Calu3 (cell line): ENCODE data around the gene FAM90A1. TPM values are rescaled to one million over a fixed set of nuclear protein-coding genes. Genes with fewer than 3 reads are reported as not detected.
"Not testable (repeated sequence)": the region's sequence is repeated elsewhere in the genome, so short reads cannot be mapped to it uniquely, and the experiment has no call there.

Source experiments
- BruUV-seq: library from RNA; stranded (reverse); fragments of 400-500 nt; replicated peaks from 2 replicates; lab custom pipeline; 2021; lab: Mats Ljungman, UMichigan
- CTCF ChIA-PET: fragments of 300-600 bp; sonication (Branson Sonifier 250); formaldehyde crosslinking; loops from one replicate; lab custom pipeline; 2022; ENCODE audit warnings: antibody characterized with exemption; lab: Charles Lee
- DNase-seq: peaks from one replicate; pipeline ENCODE4 v3.0.0; 2022
- H3K27ac Mint-ChIP-seq: one replicate; pipeline ENCODE4 v1.8.0; 2022; ENCODE audit warnings: mixed read lengths; ENCODE audit not compliant: unreplicated experiment
- H3K27me3 Mint-ChIP-seq: one replicate; pipeline ENCODE4 v1.8.0; 2022; ENCODE audit warnings: mixed read lengths; ENCODE audit not compliant: unreplicated experiment
- H3K36me3 Mint-ChIP-seq: one replicate; pipeline ENCODE4 v1.8.0; 2022; ENCODE audit warnings: mild to moderate bottlenecking, moderate library complexity, mixed read lengths; ENCODE audit not compliant: insufficient read depth, unreplicated experiment
- H3K4me1 Mint-ChIP-seq: one replicate; pipeline ENCODE4 v1.8.0; 2022; ENCODE audit warnings: mild to moderate bottlenecking, low read depth, mixed read lengths; ENCODE audit not compliant: unreplicated experiment
- H3K4me3 Mint-ChIP-seq: one replicate; pipeline ENCODE4 v1.8.0; 2022; ENCODE audit warnings: mild to moderate bottlenecking, low read depth, moderate library complexity, mixed read lengths; ENCODE audit not compliant: unreplicated experiment
- H3K9me3 Mint-ChIP-seq: one replicate; pipeline ENCODE4 v1.8.0; 2022; ENCODE audit warnings: low read depth, mixed read lengths; ENCODE audit not compliant: unreplicated experiment
- intact Hi-C: fragments of 100-400 bp; cut with micrococcal nuclease; formaldehyde crosslinking; loops from one replicate; pipeline ENCODE4 v1.10.0; 2022; ENCODE audit not compliant: unreplicated experiment
- total RNA-seq: library from RNA; stranded (reverse); gene quantifications from 2 replicates; pipeline ENCODE4 v1.2.3, GENCODE V29; 2022
- TF ChIP-seq, protein P1 (sequence below): fragments of 200-600 bp; IDR thresholded peaks from one replicate; pipeline ENCODE4 v1.8.0; 2022; ENCODE audit warnings: antibody characterized with exemption; ENCODE audit not compliant: unreplicated experiment

Gene FAM90A1
- total RNA-seq, 1 experiment from 2014 or later = 0.50 TPM

DNA sequence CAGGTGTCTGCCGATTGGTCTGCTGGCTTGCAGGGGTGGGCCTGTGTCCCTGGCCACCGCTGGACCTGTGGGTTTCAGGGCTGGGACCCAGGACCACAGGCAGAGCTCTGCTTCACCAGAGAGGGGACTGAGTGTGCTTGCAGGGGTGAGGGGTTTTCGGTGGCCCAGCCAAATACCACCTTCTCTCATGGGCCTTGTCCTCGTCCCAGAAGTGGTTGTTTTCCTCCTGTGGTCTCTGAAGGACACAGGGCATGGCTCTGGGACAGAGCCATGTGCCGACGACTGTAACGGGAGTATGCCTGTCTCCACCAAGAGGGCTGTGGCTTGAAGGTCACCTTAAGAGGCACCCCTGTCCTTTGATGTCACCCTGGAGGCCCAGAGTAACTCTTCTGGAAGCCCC is 7.3 kb upstream of the FAM90A1 start:
- BruUV-seq, intact Hi-C loops, H3K27ac Mint-ChIP-seq, CTCF ChIA-PET, H3K27me3 Mint-ChIP-seq, DNase-seq, H3K9me3 Mint-ChIP-seq, H3K36me3 Mint-ChIP-seq, H3K4me1 Mint-ChIP-seq, H3K4me3 Mint-ChIP-seq: not testable (repeated sequence)

DNA sequence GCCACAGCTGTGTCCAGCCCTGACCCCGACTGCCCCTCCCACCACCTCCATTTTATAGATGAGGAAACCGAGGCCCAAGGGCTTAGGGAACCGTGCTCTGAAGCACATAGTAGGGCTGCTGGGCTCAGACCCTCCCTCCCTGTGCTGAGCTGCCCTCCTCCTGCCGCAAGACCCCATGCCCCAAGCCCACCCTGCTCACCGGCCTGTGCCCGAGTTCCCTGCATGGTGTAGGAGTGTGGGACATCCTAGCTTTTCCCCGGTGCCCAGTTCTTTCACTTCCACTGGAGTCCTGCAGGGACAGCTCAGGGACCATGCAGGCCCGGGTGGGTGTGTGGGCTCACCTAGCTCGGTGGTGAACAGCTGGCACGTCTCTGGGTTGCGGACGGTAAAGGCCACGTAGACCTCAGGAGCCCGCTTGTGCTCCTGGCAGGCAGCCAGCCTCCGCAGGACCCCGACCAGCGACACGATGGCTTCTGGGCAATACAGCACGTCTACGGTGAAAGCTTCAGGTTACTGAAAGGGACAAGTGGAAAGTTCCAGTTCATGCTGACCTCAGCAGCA is 6.6 kb upstream of the FAM90A1 start:
- H3K36me3 Mint-ChIP-seq, H3K27me3 Mint-ChIP-seq, DNase-seq, BruUV-seq, H3K4me3 Mint-ChIP-seq, intact Hi-C loops, H3K27ac Mint-ChIP-seq, H3K4me1 Mint-ChIP-seq, H3K9me3 Mint-ChIP-seq: not testable (repeated sequence)
- CTCF ChIA-PET = interaction anchor here (0.6 kb wide), 1 partner anchor 116 kb away, joined by 5 read pairs; no protein-coding TSS in a partner anchor

DNA sequence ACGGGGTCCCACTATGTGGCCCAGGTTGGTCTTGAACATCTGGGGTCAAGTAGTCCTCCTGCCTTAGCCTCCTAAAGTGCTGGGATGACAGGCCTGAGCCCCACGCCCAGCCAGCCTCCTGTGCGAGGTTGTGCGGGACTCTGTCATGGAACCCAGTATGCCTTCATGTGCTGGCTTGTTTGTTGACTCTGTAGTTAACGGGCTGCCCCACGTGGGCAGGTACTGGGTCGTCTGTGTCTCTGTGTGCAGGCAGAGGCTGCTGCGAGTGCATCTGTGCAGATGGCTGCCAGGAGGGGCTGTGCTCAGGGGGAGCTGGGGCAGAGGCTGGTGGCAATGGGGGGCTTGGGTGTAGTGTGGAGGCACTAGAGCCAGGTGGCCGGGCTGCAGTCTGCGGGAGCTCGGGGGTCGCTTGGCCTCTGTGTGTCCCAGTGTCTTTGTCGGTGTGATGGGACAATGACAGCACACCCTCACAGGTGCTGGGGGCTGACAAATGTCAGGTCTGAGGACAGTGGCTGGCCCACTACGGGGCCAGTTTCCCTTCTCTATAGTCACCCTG is 6.0 kb upstream of the FAM90A1 start:
- DNase-seq, H3K4me3 Mint-ChIP-seq, H3K4me1 Mint-ChIP-seq, H3K36me3 Mint-ChIP-seq, BruUV-seq, H3K27me3 Mint-ChIP-seq, H3K9me3 Mint-ChIP-seq, intact Hi-C loops, H3K27ac Mint-ChIP-seq: not testable (repeated sequence)
- CTCF ChIA-PET = interaction anchor here (0.6 kb wide), 1 partner anchor 115 kb away, joined by 5 read pairs; no protein-coding TSS in a partner anchor

DNA sequence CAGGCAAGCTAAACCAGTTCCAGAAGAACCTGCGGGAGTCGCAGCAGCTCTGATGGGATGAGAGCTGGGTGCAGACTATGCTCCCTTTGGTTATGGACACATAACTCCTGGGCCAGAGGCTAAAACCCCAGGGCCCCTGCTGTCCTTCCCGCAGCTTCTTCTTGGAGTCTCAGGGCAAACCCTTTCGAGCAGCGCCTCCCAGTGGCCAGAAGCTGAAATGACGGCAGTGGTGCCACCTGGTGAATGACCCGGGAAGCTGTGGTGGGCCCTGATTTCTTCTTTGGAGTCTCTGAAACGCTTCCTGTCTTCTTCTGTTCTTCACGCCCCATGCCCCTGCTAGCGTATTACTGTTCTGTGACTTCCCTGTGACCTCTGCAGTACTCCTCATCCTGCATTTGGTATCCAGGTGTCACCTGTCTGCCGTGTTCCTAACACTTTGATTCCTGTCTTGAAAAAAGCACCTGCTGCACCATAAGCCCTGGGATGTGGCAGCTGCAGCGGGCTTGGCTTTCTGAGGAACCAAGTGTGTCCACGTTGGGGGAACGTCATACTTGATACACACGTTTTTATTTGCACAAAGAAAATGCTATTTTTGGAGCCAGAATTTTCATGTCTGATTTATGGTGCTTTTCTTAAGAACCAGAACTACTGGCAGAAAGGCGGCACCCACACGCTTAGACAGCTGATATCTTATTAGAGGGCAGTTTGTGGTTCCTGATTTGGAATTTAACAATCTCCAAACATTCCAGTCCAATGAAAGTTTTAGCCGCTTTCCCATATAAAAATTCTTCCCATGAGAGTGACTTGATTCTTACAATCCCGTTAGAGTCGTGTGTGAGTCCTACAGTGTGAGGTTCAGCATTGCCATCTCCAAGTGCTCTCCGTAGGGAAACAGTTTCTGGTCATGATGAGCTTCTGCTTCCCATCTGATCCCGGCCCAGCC is 4.5 kb upstream of the FAM90A1 start:
- CTCF ChIA-PET = interaction anchor here (0.7 to 1.1 kb wide), 4 partner anchors 11 to 154 kb away, joined by 3 to 6 read pairs (median 4); no protein-coding TSS in a partner anchor
- DNase-seq = peak; percentile 82
- TF ChIP-seq, protein P1, sequence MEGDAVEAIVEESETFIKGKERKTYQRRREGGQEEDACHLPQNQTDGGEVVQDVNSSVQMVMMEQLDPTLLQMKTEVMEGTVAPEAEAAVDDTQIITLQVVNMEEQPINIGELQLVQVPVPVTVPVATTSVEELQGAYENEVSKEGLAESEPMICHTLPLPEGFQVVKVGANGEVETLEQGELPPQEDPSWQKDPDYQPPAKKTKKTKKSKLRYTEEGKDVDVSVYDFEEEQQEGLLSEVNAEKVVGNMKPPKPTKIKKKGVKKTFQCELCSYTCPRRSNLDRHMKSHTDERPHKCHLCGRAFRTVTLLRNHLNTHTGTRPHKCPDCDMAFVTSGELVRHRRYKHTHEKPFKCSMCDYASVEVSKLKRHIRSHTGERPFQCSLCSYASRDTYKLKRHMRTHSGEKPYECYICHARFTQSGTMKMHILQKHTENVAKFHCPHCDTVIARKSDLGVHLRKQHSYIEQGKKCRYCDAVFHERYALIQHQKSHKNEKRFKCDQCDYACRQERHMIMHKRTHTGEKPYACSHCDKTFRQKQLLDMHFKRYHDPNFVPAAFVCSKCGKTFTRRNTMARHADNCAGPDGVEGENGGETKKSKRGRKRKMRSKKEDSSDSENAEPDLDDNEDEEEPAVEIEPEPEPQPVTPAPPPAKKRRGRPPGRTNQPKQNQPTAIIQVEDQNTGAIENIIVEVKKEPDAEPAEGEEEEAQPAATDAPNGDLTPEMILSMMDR = peak; percentile 86
- peaks cover 13% of the 10 kb centered on the region for H3K36me3 Mint-ChIP-seq
- H3K27ac Mint-ChIP-seq, H3K27me3 Mint-ChIP-seq, BruUV-seq, H3K9me3 Mint-ChIP-seq, H3K4me3 Mint-ChIP-seq, H3K4me1 Mint-ChIP-seq, intact Hi-C loops: not testable (repeated sequence)

DNA sequence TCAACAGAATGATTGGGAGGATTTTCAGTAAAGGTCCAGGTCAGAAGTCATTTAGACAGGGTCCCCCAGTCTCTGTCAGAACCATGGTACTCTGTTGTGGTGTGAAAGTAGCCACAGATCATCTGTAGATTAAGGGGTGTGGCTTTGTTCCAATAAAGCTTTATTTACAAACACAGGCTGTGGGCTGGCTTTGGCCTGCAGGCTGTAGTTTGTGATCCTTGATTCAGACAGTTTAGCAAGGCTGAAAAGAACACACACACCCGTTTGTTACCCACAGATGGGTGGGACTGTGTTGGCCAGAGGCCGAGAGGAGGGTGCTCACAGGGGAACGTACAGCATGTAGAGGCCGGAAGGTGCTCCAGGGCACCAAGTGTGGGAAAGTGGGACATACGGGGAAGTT is 3.6 kb upstream of the FAM90A1 start:
- BruUV-seq, H3K27me3 Mint-ChIP-seq, H3K27ac Mint-ChIP-seq, H3K4me1 Mint-ChIP-seq, DNase-seq, H3K4me3 Mint-ChIP-seq, H3K9me3 Mint-ChIP-seq, intact Hi-C loops: not testable (repeated sequence)
- CTCF ChIA-PET = interaction anchor here (0.7 to 1.1 kb wide), 4 partner anchors 12 to 153 kb away, joined by 3 to 6 read pairs (median 4); no protein-coding TSS in a partner anchor
- peaks cover 14% of the 10 kb centered on the region for H3K36me3 Mint-ChIP-seq

DNA sequence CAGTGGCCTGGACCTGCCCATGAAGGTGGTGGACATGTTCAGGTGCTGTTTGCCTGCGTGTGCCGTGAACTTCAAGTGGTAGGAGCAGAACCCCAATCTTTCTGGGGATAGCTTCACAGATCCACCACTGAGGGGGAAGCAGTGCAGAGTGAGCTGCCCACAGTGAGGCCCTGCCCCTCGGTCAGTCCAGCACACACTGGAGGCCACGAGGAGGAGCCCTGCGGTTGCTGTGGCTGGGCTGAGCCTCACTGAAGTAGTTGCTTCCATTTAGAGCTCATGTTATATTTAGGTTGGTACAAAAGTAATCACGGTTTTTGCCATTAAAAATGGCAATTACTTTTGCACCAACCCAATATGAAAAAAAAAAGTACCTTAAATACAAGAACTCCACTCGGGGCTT is 2.1 kb upstream of the FAM90A1 start:
- H3K27ac Mint-ChIP-seq, H3K9me3 Mint-ChIP-seq, H3K27me3 Mint-ChIP-seq, intact Hi-C loops, DNase-seq, H3K4me1 Mint-ChIP-seq, H3K4me3 Mint-ChIP-seq, CTCF ChIA-PET: not testable (repeated sequence)
- peaks cover 14% of the 10 kb centered on the region for H3K36me3 Mint-ChIP-seq
- TSS peak; percentile 39 for BruUV-seq

DNA sequence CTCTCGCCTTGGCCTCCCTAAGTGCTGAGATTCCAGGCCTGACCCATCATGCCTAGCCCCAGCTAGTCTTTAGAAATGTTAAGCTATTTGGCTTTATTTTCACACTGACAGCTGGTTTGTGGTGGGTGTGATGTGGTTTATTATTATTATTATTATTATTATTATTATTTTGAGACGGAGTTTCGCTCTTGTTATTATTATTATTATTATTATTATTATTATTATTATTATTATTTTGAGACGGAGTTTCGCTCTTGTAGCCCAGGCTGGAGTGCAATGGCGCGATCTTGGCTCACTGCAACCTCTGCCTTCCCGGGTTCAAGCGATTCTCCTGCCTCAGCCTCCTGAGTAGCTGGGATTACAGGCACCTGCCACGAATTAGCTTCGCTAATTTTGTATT is 1.2 kb upstream of the FAM90A1 start:
- H3K27me3 Mint-ChIP-seq, H3K9me3 Mint-ChIP-seq, H3K27ac Mint-ChIP-seq, BruUV-seq, intact Hi-C loops, DNase-seq, H3K4me1 Mint-ChIP-seq, CTCF ChIA-PET: not testable (repeated sequence)
- H3K4me3 Mint-ChIP-seq = peak overlapping the region; percentile 61
- peaks cover 14% of the 10 kb centered on the region for H3K36me3 Mint-ChIP-seq

DNA sequence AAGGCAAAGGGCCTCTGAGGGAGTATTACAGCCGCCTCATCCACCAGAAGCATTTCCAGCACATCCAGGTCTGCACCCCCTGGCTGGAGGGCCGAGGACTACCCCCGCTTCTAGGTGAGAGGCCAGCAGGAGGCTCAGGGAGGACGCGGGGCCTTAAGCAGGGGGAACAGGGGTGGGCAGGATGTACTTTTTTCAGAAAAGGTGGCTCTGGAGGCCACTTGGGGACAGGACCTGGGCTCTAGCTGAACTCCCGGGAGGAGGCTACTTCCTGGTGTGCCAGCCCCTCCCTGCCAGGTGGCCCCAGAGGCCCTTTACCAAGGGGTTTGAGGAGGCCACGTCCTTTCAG is 287 bp upstream of the FAM90A1 start:
- intact Hi-C loops, H3K4me1 Mint-ChIP-seq, DNase-seq, H3K27me3 Mint-ChIP-seq, BruUV-seq, CTCF ChIA-PET, H3K9me3 Mint-ChIP-seq: not testable (repeated sequence)
- Mint-ChIP-seq H3K27ac (peak overlapping the region; percentile 52), H3K4me3 (peak overlapping the region; percentile 61), H3K36me3 (peaks cover 14% of the 10 kb centered on the region)
